Loucy (cell line): ENCODE data around the gene CRYAA.

Experiments
- H2AFZ ChIP-seq: fragments of 200-600 bp; sonication (generic); 2 replicates; pipeline ENCODE4 v1.6.0; 2016; ENCODE audit warnings: antibody characterized with exemption, mild to moderate bottlenecking, low read length, moderate library complexity
- H3F3A ChIP-seq: fragments of 200-600 bp; 2 replicates; pipeline ENCODE4 v1.6.0; 2016; ENCODE audit warnings: antibody characterized with exemption, low read depth, mild to moderate bottlenecking
- H3K27me3 ChIP-seq: fragments of 200-600 bp; sonication (generic); 2 replicates; pipeline ENCODE4 v1.6.1; 2014; ENCODE audit warnings: low read length, mild to moderate bottlenecking; ENCODE audit not compliant: insufficient read depth, poor library complexity, severe bottlenecking
- H3K36me3 ChIP-seq: fragments of 200-600 bp; sonication (generic); 2 replicates; pipeline ENCODE4 v1.6.1; 2016; ENCODE audit warnings: low read length; ENCODE audit not compliant: insufficient read depth
- H3K4me1 ChIP-seq: fragments of 200-600 bp; sonication (generic); 2 replicates; pipeline ENCODE4 v1.5.1; 2014; ENCODE audit warnings: low read length, mild to moderate bottlenecking; ENCODE audit not compliant: insufficient read depth, poor library complexity, severe bottlenecking
- H3K4me2 ChIP-seq: fragments of 200-600 bp; sonication (generic); 2 replicates; pipeline ENCODE4 v1.6.0; 2014; ENCODE audit warnings: antibody characterized with exemption, low read length, low read depth, mild to moderate bottlenecking; ENCODE audit not compliant: poor library complexity, severe bottlenecking
- H3K4me3 ChIP-seq: fragments of 200-600 bp; sonication (generic); 2 replicates; pipeline ENCODE4 v1.5.1; 2014; ENCODE audit warnings: low read length, mild to moderate bottlenecking, mixed read lengths; ENCODE audit not compliant: poor library complexity, severe bottlenecking
- H3K79me2 ChIP-seq: fragments of 200-600 bp; sonication (generic); 2 replicates; pipeline ENCODE4 v1.6.1; 2014; ENCODE audit warnings: low read length; ENCODE audit not compliant: insufficient read depth
- H3K9ac ChIP-seq: fragments of 200-600 bp; sonication (generic); 2 replicates; pipeline ENCODE4 v1.6.0; 2014; ENCODE audit warnings: mild to moderate bottlenecking, low read depth, low read length, moderate library complexity; ENCODE audit not compliant: poor library complexity, severe bottlenecking
- H3K9me2 ChIP-seq: fragments of 200-600 bp; sonication (generic); replicated peaks from 2 replicates; pipeline ENCODE4 v1.6.1; 2016; ENCODE audit warnings: low read depth, low read length, mixed read lengths
- H3K9me3 ChIP-seq: fragments of 200-600 bp; sonication (generic); 2 replicates; pipeline ENCODE4 v1.6.1; 2014; ENCODE audit warnings: mild to moderate bottlenecking, antibody characterized with exemption, low read length, low read depth; ENCODE audit not compliant: insufficient read depth
- H4K20me1 ChIP-seq: fragments of 200-600 bp; sonication (generic); 2 replicates; pipeline ENCODE4 v1.6.0; 2014; ENCODE audit warnings: antibody characterized with exemption, low read length, mild to moderate bottlenecking; ENCODE audit not compliant: insufficient read depth, poor library complexity, severe bottlenecking
- CTCF ChIP-seq: fragments of 200-600 bp; sonication (generic); conservative IDR thresholded peaks from 2 replicates; pipeline ENCODE4 v1.5.1; 2014; ENCODE audit warnings: mild to moderate bottlenecking, antibody characterized with exemption, low read length
- EZH2phosphoT487 ChIP-seq: fragments of 200-600 bp; IDR thresholded peaks from 2 replicates; pipeline ENCODE4 v1.6.1; 2018; ENCODE audit warnings: antibody characterized with exemption, mild to moderate bottlenecking, moderate library complexity, borderline replicate concordance

Gene CRYAA

GRCh38 chr21:43194303-43195120 lies 25.7 kb downstream of the CRYAA start:
- no peaks in the 10 kb centered on the region for H3K79me2 ChIP-seq
- H3F3A ChIP-seq: no peaks in the 10 kb centered on the region
- 0 out of 2 replicates have a peak, but pooled peaks cover 3% of the 10 kb centered on the region for H3K9me3 ChIP-seq
- no peaks in the 10 kb centered on the region for H4K20me1 ChIP-seq
- no peak for TF ChIP-seq EZH2phosphoT487
- H3K9me2 ChIP-seq: no peaks in the 10 kb centered on the region
- no peak overlapping the region for H3K4me3 ChIP-seq
- H3K27me3 ChIP-seq: peaks cover 7% of the 10 kb centered on the region
- no peak overlapping the region for H3K9ac ChIP-seq
- H3K36me3 ChIP-seq: no peaks in the 10 kb centered on the region
- H2AFZ ChIP-seq: no peak overlapping the region
- no peak overlapping the region for H3K4me2 ChIP-seq
- no peaks in the 10 kb centered on the region for H3K4me1 ChIP-seq

- no peak overlapping the region for H3K9ac ChIP-seq
- no peak overlapping the region for H3K4me2 ChIP-seq
- no peak for TF ChIP-seq EZH2phosphoT487
- no peak for TF ChIP-seq CTCF
- peaks cover 7% of the 10 kb centered on the region for H3K27me3 ChIP-seq
- H3K4me1 ChIP-seq: no peaks in the 10 kb centered on the region
- no peaks in the 10 kb centered on the region for H3K36me3 ChIP-seq
- H3K4me3 ChIP-seq: no peak overlapping the region
- no peaks in the 10 kb centered on the region for H3K9me2 ChIP-seq
- H3K9me3 ChIP-seq: 0 out of 2 replicates have a peak, but pooled peaks cover 3% of the 10 kb centered on the region
- no peaks in the 10 kb centered on the region for H3F3A ChIP-seq
- H4K20me1 ChIP-seq: no peaks in the 10 kb centered on the region
- no peaks in the 10 kb centered on the region for H3K79me2 ChIP-seq
- no peak overlapping the region for H2AFZ ChIP-seq
Observed at GRCh38 chr21:43195121-43196021, 26.6 kb downstream of the CRYAA start.

- no peaks in the 10 kb centered on the region for H3K9me2 ChIP-seq
- peaks cover 13% of the 10 kb centered on the region; the same call in 1 of the 2 replicates for H3K9me3 ChIP-seq
- H4K20me1 ChIP-seq: no peaks in the 10 kb centered on the region
- H3K4me1 ChIP-seq: no peaks in the 10 kb centered on the region
- H3K4me3 ChIP-seq: no peak overlapping the region
- H3K9ac ChIP-seq: no peak overlapping the region
- no peaks in the 10 kb centered on the region for H3K79me2 ChIP-seq
- H3K4me2 ChIP-seq: no peak overlapping the region
- H3K36me3 ChIP-seq: no peaks in the 10 kb centered on the region
- TF ChIP-seq EZH2phosphoT487 (no peak), CTCF (no peak)
- H2AFZ ChIP-seq: no peak overlapping the region
- H3K27me3 ChIP-seq: peaks cover 7% of the 10 kb centered on the region
- no peaks in the 10 kb centered on the region for H3F3A ChIP-seq
Observed at GRCh38 chr21:43196826-43197225, 28.0 kb downstream of the CRYAA start.
